HG02763 (cell line): Measurements from ENCODE around the gene TBC1D22A.

Source experiments
- ATAC-seq: cut with Tn5 transposase; IDR thresholded peaks from one replicate; pipeline ENCODE4 v1.9.1; 2021; ENCODE audit warnings: mild to moderate bottlenecking, moderate library complexity; ENCODE audit not compliant: unreplicated experiment

The TBC1D22A gene

DNA sequence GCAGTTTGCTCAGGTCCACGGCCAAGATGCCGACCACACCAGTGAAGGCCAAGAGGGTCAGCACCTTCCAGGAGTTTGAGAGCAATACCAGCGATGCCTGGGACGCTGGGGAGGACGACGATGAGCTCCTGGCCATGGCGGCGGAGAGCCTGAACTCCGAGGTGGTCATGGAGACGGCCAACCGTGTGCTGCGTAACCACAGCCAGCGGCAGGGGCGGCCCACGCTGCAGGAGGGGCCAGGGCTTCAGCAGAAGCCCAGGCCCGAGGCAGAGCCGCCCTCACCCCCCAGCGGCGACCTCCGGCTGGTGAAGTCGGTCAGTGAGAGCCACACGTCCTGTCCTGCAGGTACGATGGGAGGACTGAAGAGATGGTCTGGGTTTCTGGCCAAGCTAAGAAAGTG is 31.0 kb downstream of the TBC1D22A start:
- no peak for ATAC-seq

DNA sequence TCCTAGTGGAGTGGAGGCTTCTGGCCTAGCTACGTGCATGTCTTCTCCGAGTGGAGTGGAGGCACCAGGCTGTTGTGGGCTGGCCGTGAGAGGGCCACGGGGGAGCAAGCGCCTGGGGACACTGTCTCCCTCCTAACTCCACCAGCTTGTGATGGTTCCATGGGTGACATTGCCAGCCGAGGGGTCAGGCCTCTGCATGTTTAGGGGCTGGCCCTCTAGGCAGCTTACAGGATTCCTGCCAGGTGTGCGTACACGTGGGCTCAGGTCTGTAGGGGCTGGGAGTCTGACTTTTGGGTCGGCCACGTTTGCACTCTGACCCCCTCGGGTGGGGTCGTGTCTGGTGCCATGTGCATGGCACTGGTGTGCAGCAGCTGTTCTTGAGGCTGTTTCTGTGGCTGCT is 31.6 kb downstream of the TBC1D22A start:
- ATAC-seq = no peak

DNA sequence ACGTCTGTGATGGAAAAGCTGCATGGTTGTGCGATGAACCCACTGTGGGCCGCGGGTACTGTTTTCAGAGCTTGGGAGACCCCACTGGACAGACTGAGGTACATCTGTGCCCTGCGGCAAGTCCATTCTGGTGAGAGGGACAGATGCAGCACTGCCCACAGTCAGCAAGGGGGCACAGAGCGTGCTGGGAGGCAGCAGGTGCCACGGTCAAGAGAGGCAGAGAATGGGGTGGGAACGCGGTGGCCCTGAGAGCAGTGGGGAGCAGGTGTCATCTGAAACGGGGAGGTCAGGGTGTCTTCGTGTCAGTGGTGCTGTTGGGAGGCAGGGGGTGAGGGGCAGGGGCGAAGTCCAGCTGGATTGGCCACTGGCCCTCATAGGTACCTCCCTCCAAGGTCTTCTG is 32.0 kb downstream of the TBC1D22A start:
- ATAC-seq = no peak

DNA sequence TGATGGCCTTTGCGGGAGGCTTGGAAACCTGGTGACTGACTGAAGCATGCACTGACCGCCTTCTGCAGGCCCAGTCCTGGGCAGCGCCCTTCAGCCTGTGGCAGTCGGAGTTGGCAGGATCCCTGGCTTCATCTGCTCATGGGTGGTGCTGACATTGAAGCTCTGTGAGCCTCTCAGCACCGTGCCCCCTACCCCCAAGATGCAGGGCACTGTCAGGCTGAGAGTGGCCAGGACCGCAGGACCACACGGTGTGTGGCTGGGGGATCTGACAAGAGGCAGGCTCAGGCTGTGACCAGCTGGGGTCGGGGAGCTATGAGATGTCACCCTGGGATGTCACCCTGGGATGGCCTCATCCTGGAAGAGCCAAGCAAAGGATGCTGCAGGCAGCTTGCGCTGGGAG is 32.7 kb downstream of the TBC1D22A start:
- ATAC-seq = no peak

DNA sequence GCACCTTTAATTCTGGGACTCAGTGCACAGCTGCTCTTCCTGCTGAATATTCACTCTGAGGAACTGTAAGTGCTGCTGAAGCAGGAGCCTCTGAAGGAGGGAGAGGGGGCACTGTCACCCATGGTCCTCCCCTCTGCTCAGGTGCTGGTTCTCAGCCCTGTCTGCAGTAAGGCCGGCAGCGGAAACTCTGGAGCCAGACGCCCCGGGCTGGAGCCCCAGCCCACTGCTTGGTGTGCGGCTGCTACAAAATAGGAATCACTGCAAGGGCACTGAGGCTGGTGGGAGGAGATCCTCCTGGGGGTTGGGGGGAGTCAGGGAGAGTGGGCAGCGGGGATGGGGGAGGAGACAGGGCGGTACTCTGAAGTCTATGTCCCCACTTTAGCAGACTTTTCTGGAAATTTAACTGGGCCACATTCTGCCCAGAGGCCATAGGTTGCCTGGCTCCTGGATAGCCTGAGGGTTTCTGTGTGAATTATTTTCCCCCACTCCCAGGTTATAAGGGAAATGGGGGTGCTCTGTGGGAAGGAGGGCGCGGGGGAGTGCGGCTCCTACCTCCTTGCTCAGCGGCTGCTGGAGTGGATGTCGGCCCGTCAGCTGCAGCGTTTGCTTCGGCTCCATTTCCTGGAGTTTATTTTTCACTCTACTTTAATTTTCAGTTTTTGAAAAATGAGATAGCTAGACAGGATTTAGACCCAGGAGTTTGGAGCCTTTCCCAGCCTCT is 33.6 kb downstream of the TBC1D22A start:
- ATAC-seq = no peak

DNA sequence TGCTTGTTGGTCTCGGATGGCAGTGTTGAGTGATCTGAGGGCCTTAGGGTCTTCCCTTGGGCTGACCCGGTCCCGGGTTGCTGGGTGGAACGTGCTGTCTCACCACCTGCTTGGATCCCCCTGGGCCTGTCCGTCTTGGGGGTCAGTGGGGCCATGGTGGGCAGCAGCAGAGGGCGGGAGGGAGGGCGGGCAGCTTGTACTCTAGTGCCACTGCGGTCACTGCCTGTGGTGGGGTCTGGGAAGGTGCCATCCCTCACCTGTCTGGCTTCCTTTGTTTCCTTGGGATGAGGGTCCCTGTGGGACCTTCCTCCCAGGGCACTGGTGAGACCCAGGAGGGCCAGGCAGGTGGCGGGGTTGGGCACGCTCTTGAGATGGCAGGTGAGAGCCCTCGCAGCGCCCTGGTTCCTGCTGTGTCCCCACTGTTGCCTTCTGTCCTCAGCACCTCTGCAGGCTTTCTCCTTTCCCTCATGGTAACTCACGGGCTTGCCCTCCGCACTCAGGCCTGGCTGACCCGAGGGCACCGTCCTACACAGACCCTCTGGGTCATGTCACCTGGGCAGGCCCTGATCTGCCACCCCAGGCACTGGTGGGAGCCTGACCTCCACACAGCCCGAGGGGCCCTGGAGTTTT is 34.2 kb downstream of the TBC1D22A start:
- ATAC-seq = no peak

GRCh38 chr22:46797355-46797754 is 34.9 kb downstream of the TBC1D22A start:
- no peak for ATAC-seq

- no peak for ATAC-seq
Observed at GRCh38 chr22:46798041-46798365, 35.6 kb downstream of the TBC1D22A start.

DNA sequence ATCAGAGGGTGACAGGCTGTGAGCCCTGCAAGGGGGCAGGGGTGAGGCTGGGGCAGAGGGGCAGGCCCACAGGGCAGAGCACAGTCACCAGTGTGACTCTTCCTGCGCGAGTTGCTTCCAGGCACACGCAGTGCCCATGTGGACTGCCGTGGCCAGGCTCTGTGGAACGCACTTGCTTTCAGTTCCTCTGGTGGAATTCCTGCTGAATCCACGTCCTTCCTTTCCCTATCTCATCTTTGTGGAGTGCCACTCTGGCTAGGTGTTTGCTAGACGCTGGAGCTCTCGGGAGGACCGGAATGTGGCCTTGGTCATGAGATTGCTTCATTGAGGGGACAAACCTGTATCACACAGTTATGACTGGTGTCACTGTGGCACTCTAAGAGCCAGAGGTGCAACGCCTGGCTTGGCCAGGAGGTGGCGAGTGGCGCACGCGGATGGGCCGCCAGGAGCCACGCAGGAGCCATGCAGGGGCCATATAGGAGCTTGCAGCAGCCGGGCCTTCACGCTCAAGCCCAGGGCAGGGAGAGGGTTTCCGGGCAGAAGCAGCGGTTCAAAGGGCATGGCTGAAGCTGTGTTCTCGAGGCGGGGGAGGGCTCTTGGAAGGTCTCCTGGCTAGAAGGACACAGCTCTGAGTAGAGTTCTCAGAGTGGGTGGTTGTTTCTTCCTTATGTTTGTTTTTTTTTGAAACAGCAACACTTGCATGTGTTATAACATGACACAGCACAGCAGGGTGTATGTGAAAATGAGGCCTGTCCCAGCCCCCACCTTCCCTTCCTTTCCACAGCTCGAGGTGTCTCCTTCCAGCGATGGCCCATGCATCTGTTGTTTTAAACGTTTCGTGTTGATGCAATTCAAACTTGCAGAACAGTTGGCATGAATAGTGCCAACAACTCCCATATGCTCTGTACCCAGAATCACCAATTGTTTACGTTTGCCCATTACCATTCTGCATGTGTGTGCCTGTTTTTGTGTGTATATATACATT is 36.2 kb downstream of the TBC1D22A start:
- no peak for ATAC-seq

DNA sequence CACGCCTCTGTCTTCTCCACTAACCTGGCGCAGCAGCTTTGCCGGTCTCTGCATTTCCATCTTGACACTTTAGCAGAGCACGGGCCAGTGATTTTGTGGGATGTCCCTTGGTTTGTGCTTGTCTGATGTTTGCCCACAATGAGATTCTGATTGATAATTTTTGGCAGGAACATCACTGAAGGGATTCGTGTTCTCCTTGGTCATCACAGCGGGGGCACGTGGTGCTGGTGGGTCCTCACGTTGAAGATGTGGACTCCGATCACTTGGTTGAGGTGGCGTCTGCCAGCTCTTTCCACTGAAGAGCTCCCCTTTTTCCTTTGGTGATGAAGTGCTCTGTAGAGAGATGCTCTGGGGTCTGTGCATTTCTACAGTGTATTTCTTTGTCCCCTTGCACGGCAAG is 37.2 kb downstream of the TBC1D22A start:
- ATAC-seq = no peak

DNA sequence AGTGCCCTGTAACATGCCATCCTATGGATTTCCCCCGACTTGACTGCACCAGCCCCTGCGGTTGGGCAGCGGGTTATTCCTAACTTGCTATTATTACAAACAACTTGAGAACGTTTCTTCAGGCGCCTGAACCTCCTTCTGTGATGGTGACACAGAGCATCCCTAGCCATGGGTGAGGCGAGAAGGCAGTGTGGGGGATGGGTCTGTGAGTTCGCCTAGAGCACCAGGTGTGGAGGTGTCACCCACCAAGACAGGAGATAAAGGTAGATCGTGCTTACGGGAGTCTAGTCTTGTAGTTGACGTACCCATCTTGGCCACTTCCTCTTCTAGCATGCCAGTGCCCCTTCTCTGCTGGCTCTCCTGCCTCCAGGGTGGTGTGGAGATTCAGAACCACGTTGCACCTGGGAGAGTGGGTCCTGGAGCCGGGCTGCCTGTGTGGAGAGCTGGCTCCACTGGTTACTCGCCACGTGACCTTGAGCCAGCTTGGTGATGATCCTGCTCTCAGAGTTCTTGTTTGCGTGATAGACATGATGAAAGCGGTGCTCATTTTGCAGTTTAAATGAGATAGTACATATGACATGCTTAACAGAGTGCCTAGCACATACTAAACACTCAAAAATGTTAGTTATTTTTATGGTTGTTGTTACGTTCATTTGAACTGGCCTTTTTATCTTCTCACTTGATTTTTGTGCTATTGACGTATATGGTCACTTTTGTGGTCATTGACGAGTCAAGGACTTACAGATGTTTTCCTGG is 37.8 kb downstream of the TBC1D22A start:
- no peak for ATAC-seq

DNA sequence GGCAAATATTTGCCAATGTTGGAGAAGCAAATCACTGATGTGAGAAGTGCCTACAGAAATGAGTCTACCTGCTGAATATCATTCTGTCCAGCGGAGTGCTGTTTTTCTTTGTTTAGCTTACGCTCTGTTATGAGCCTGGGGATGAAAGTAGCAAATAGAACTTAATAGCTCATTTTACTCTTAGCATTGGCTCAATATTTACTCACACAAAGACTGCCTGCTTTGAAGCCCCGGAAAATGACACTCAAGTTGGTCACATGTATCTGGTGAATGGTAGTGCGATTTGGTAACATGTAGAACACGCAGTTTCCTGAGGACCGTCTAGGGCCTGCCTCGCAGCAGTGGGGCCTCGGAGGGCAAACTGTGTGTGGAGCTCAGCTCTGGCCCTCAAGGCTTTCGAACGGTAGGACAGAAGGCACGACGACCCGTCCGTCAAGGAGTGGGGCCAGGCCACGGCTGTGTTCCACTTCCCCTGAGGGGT is 38.9 kb downstream of the TBC1D22A start:
- no peak for ATAC-seq

DNA sequence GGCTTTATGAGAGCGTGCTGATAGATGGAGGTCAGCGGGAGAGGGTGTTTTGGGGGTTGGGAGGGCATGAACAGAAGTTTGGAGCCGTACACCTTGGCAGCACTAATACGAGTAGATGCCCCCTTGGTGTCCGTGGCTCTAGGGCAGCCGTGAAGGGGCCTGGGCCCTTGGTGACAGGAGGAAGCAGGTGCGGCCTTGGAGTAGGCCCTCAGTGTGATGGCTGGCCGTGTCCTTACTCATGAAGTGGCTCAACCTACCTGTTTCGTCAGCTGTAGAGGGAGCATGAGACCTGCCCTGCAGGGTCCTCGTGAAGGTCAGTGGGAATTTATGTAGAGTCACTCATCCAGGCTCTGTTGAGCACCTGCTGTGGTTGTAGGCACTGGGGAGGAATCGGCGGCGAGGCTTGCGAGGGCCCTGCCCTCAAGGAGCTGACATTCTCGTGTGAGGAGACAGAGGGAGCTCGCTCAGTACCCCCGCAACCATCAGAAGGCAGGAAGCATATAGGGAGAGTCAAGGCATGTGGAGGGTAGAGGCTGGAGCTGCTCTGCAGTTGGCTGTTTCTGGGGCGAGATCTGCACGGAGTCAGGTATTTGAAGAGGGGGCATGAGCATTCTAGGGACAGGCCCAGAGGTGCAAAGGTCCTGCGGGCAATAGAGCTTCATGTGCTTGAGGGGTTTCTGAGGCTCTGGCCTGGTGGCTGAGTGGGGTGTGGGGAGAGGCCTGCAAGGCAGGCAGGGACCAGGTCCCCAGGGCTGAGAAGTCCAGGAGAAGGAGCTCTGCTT is 39.6 kb downstream of the TBC1D22A start:
- ATAC-seq = no peak

- no peak for ATAC-seq
Observed at GRCh38 chr22:46802608-46803027, 40.2 kb downstream of the TBC1D22A start.

GRCh38 chr22:46803031-46803880 is 40.8 kb downstream of the TBC1D22A start:
- ATAC-seq = no peak

- ATAC-seq = no peak
Observed at GRCh38 chr22:46803936-46804335, 41.5 kb downstream of the TBC1D22A start.

DNA sequence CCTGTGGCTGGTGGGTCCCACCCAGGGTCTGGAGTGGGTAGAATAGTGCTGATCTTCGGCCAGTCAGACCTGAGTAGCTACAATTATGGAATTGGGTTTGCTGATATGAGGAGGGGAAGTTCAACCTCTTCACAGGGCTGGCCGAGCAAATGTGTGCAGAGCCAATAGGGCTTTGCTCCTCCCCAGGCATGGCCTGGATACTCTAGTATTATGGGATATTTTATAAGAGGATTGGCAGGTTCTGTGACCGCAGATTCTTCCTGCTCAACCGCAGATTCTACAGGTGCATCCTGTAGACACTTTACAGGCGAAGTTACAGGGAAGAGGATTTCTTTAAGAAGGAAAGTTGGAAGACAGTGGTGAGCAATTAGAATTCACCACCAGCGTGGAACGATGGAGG is 44.3 kb downstream of the TBC1D22A start:
- no peak for ATAC-seq

- ATAC-seq = no peak
Observed at GRCh38 chr22:46807458-46807857, 45.0 kb downstream of the TBC1D22A start.
